PC-3 (cell line): Measurements from ENCODE around the gene TTYH2. TPM values are rescaled to one million over a fixed set of nuclear protein-coding genes. Genes with fewer than 3 reads are reported as not detected.

Experiments used
- ATAC-seq: fragments of 200-7000 bp; cut with Tn5 transposase; 2 replicates; pipeline ENCODE4 v1.9.1; 2020; ENCODE audit warnings: mild to moderate bottlenecking, moderate library complexity
- BruUV-seq: library from RNA; stranded (reverse); fragments of 400-500 nt; replicated peaks from 2 replicates; lab custom pipeline; 2021; lab: Mats Ljungman, UMichigan
- CTCF ChIA-PET: fragments of 300-600 bp; sonication (Branson Sonifier 250); formaldehyde crosslinking; loops from one replicate; lab custom pipeline; 2022; ENCODE audit warnings: antibody characterized with exemption; lab: Charles Lee
- POLR2A ChIA-PET: fragments of 300-600 bp; sonication (Branson Sonifier 250); formaldehyde crosslinking; loops from one replicate; lab custom pipeline; 2022; ENCODE audit warnings: antibody characterized with exemption; ENCODE audit not compliant: unreplicated experiment; lab: Charles Lee
- DNase-seq: peaks from one replicate; pipeline ENCODE4 v3.0.0-alpha.2; 2015
- H2AFZ ChIP-seq: fragments of 300-600 bp; sonication (generic); 2 replicates; pipeline ENCODE4 v1.6.0; 2016; ENCODE audit warnings: antibody characterized with exemption, low read length
- H3F3A ChIP-seq: fragments of 300-600 bp; sonication (generic); one replicate; pipeline ENCODE4 v1.6.0; 2017; ENCODE audit warnings: antibody characterized with exemption, low read length, control low read depth, mild to moderate bottlenecking; ENCODE audit not compliant: unreplicated experiment
- H3K27ac ChIP-seq: fragments of 300-600 bp; sonication (generic); 2 replicates; pipeline ENCODE4 v1.5.1; 2016; ENCODE audit warnings: mild to moderate bottlenecking, low read length
- H3K27me3 ChIP-seq: fragments of 300-600 bp; sonication (generic); 2 replicates; pipeline ENCODE4 v1.6.1; 2016; ENCODE audit warnings: low read length, mixed read lengths
- H3K36me3 ChIP-seq: fragments of 300-600 bp; sonication (generic); 2 replicates; pipeline ENCODE4 v1.6.1; 2016; ENCODE audit warnings: low read depth, mixed run types, low read length, mixed read lengths
- H3K4me1 ChIP-seq: fragments of 300-600 bp; sonication (generic); 2 replicates; pipeline ENCODE4 v1.5.1; 2016; ENCODE audit warnings: low read length; ENCODE audit not compliant: insufficient read depth
- H3K4me2 ChIP-seq: fragments of 300-600 bp; sonication (generic); 2 replicates; pipeline ENCODE4 v1.6.0; 2016; ENCODE audit warnings: low read length
- H3K4me3 ChIP-seq: fragments of 300-600 bp; sonication (generic); 2 replicates; pipeline ENCODE4 v1.5.1; 2016; ENCODE audit warnings: mild to moderate bottlenecking, low read length, mixed read lengths
- H3K79me2 ChIP-seq: fragments of 300-600 bp; sonication (generic); 2 replicates; pipeline ENCODE4 v1.6.1; 2017; ENCODE audit warnings: low read length, mixed read lengths
- H3K9ac ChIP-seq: fragments of 300-600 bp; sonication (generic); 2 replicates; pipeline ENCODE4 v1.6.0; 2016; ENCODE audit warnings: mild to moderate bottlenecking, low read length
- H3K9me2 ChIP-seq: fragments of 300-600 bp; sonication (generic); replicated peaks from 2 replicates; pipeline ENCODE4 v1.6.1; 2016; ENCODE audit warnings: mixed run types, low read length, mixed read lengths
- H3K9me3 ChIP-seq: fragments of 300-600 bp; sonication (generic); 2 replicates; pipeline ENCODE4 v1.6.1; 2016; ENCODE audit warnings: low read length, mixed read lengths
- H4K20me1 ChIP-seq: fragments of 300-600 bp; sonication (generic); 2 replicates; pipeline ENCODE4 v1.6.1; 2016; ENCODE audit warnings: low read length, mixed read lengths
- EZH2 ChIP-seq: fragments of 300-600 bp; sonication (generic); IDR thresholded peaks from one replicate; pipeline ENCODE4 v1.6.1; 2017; ENCODE audit warnings: antibody characterized with exemption, mild to moderate bottlenecking, low read length; ENCODE audit not compliant: unreplicated experiment
- EZH2phosphoT487 ChIP-seq: fragments of 300-600 bp; sonication (generic); IDR thresholded peaks from 2 replicates; pipeline ENCODE4 v1.6.1; 2018; ENCODE audit warnings: mild to moderate bottlenecking, antibody characterized with exemption, low read length, borderline replicate concordance
- intact Hi-C: fragments of 100-400 bp; cut with micrococcal nuclease; formaldehyde crosslinking; loops from 2 replicates; pipeline ENCODE4 v1.9.0; 2023
- total RNA-seq: library from RNA; depleted of rRNA; stranded (reverse); fragments of >200 nt; gene quantifications from 2 replicates; pipeline ENCODE4 v1.2.3, GENCODE V29; 2014
- TF ChIP-seq, protein P1 (sequence below): fragments of 300-600 bp; sonication (generic); conservative IDR thresholded peaks from 2 replicates; pipeline ENCODE4 v1.5.1; 2017; ENCODE audit warnings: antibody characterized with exemption, low read depth, mild to moderate bottlenecking, low read length

TTYH2 gene
- total RNA-seq, 1 experiment from 2014 or later = 17.6 TPM

DNA sequence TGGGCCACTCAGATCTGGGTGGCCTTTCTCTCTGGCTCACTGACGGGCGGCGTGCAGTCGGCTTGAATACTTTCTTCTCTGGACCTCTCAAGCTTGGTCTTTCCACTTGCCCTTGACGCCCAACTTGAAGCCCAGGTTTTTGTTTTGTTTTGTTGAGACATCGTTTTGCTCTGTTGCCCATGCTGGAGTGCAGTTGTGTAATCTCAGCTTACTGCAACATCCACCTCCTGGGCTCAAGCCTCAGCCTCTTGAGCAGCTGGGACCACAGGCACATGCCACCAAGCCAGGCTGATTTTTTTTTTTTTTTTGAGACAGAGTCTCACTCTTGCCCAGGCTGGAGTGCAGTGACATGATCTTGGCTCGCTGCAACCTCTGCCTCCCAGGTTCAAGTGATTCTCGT lies 89.9 kb downstream of the TTYH2 start:
- TF ChIP-seq, protein P1, sequence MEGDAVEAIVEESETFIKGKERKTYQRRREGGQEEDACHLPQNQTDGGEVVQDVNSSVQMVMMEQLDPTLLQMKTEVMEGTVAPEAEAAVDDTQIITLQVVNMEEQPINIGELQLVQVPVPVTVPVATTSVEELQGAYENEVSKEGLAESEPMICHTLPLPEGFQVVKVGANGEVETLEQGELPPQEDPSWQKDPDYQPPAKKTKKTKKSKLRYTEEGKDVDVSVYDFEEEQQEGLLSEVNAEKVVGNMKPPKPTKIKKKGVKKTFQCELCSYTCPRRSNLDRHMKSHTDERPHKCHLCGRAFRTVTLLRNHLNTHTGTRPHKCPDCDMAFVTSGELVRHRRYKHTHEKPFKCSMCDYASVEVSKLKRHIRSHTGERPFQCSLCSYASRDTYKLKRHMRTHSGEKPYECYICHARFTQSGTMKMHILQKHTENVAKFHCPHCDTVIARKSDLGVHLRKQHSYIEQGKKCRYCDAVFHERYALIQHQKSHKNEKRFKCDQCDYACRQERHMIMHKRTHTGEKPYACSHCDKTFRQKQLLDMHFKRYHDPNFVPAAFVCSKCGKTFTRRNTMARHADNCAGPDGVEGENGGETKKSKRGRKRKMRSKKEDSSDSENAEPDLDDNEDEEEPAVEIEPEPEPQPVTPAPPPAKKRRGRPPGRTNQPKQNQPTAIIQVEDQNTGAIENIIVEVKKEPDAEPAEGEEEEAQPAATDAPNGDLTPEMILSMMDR = no peak
- TF ChIP-seq EZH2 (no peak), EZH2phosphoT487 (no peak)
- no peak for ATAC-seq
- Histone ChIP-seq H3K27me3 (no peaks in the 10 kb centered on the region), H3K4me1 (no peaks in the 10 kb centered on the region), H3K27ac (no peak overlapping the region), H3F3A (no peaks in the 10 kb centered on the region), H3K4me2 (no peak overlapping the region), H3K79me2 (no peaks in the 10 kb centered on the region), H3K4me3 (no peak overlapping the region), H3K9me2 (no peaks in the 10 kb centered on the region), H3K36me3 (no peaks in the 10 kb centered on the region), H4K20me1 (no peaks in the 10 kb centered on the region), H3K9ac (no peak overlapping the region), H2AFZ (no peak overlapping the region), H3K9me3 (no peaks in the 10 kb centered on the region)
- ChIA-PET CTCF (no interaction called here), POLR2A (no interaction called here)
- BruUV-seq = no TSS peak
- intact Hi-C loops = no loop called here
- DNase-seq = no peak

DNA sequence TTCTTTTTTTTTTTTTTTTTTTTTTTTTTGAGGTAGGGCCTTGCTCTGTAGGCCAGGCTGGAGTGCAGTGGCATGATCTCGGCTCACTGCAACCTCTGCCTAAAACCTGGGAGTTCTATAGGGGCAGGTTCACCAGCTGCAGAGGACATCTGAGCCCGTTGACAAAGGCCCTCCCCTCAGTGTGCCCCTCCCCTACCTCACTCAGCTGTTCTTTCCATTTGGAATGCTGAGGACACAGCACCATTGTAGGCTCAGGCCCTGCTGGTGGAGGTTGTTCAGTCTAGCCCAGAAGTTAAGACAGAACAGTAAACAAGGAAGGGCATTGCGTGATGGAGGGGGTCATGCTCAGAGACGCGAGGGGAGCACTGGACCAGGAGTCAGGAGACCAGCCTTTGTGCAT lies 90.8 kb downstream of the TTYH2 start:
- BruUV-seq = no TSS peak
- no peaks in the 10 kb centered on the region for H4K20me1 ChIP-seq

More for the DNA sequence above, 90.8 kb downstream of the TTYH2 start:
- no peak overlapping the region for H3K4me2 ChIP-seq
- ChIA-PET POLR2A (no interaction called here), CTCF (no interaction called here)
- ATAC-seq (no peak), DNase-seq (no peak)
- H3K9ac ChIP-seq = no peak overlapping the region
- intact Hi-C loops = no loop called here
- H3K9me3 ChIP-seq = no peaks in the 10 kb centered on the region
- no peaks in the 10 kb centered on the region for H3F3A ChIP-seq
- no peaks in the 10 kb centered on the region for H3K79me2 ChIP-seq
- H3K36me3 ChIP-seq = no peaks in the 10 kb centered on the region
- H3K9me2 ChIP-seq = no peaks in the 10 kb centered on the region
- H3K27me3 ChIP-seq = peaks cover 3% of the 10 kb centered on the region; the same call in 1 of the 2 replicates
- TF ChIP-seq EZH2phosphoT487 (no peak), EZH2 (no peak)
- TF ChIP-seq, protein P1 = no peak
- no peak overlapping the region for H3K4me3 ChIP-seq
- no peak overlapping the region for H3K27ac ChIP-seq
- no peak overlapping the region for H2AFZ ChIP-seq
- H3K4me1 ChIP-seq = no peaks in the 10 kb centered on the region
